LNCaP clone FGC (cell line): ENCODE data around the gene ZNF697.
"Not testable (repeated sequence)": the region's sequence is repeated elsewhere in the genome, so short reads cannot be mapped to it uniquely, and the experiment has no call there.

Source experiments
- DNase-seq: peaks from one replicate; pipeline ENCODE4 v3.0.0-alpha.2; 2011; ENCODE audit warnings: low read depth
- H3K4me3 ChIP-seq: 2 replicates; pipeline ENCODE4 v1.5.1; 2011; ENCODE audit warnings: mild to moderate bottlenecking, low read depth, low read length, control low read depth
- TF ChIP-seq, protein P1 (sequence below): IDR thresholded peaks from 2 replicates; pipeline ENCODE4 v1.5.1; 2012; ENCODE audit warnings: mild to moderate bottlenecking; ENCODE audit not compliant: control insufficient read depth, insufficient read depth; ENCODE audit errors: extremely low read depth

The ZNF697 gene

DNA sequence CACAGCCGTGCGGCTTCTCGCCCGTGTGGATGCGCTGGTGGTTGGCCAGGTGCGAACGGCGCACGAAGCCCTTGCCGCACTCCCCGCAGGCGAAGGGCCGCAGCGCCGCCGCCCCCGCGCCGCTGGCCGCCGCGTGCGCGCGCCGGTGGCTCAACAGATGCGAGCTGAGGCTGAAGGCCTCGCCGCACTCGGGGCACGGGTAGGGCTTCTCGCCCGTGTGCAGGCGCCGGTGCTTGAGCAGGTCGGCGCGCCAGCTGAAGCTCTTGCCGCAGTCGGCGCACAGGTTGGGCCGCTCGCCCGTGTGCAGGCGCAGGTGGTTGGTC is 24.9 kb downstream of the ZNF697 start:
- DNase-seq: no peak
- TF ChIP-seq, protein P1, sequence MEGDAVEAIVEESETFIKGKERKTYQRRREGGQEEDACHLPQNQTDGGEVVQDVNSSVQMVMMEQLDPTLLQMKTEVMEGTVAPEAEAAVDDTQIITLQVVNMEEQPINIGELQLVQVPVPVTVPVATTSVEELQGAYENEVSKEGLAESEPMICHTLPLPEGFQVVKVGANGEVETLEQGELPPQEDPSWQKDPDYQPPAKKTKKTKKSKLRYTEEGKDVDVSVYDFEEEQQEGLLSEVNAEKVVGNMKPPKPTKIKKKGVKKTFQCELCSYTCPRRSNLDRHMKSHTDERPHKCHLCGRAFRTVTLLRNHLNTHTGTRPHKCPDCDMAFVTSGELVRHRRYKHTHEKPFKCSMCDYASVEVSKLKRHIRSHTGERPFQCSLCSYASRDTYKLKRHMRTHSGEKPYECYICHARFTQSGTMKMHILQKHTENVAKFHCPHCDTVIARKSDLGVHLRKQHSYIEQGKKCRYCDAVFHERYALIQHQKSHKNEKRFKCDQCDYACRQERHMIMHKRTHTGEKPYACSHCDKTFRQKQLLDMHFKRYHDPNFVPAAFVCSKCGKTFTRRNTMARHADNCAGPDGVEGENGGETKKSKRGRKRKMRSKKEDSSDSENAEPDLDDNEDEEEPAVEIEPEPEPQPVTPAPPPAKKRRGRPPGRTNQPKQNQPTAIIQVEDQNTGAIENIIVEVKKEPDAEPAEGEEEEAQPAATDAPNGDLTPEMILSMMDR: no peak
- no peak overlapping the region for H3K4me3 ChIP-seq

DNA sequence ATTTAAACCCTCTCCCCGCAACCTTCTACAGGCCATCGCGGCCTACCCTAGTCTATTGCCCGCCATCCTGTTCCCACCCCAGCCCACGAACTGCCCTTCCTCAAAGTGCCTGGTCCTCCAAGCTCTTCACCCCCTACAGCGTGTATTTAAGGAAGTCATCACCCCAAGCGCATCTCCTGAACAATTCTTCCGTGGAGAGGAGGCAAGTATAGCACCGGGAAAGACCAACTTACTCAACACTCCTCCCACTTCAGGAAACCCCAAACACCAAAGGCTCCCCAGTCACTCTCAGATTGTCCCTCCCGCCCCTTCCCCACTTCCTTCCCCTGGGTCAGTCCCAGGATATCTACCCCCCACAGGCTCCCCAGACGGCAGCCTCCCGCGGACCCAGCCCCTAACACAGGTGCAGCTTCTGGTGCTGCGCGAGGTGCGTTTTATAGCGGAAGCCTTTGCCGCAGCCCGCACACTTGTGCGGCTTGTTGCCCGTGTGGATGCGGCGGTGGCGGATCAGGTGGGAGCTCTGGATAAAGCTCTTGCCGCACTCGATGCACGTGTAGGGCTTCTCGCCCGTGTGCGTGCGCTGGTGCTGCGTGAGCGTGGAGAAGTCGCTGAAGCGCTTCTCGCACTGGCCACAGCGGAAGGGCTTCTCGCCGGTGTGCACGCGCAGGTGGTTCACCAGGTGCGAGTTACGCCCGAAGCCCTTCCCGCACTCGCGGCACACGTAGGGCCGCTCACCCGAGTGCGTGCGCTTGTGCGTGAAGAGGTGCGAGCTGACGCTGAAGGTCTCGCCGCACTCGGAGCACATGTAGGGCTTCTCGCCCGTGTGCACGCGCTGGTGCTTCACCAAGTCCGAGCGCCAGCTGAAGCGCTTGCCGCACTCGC is 25.5 kb downstream of the ZNF697 start:
- TF ChIP-seq, protein P1: no peak
- no peak overlapping the region for H3K4me3 ChIP-seq
- DNase-seq: no peak

DNA sequence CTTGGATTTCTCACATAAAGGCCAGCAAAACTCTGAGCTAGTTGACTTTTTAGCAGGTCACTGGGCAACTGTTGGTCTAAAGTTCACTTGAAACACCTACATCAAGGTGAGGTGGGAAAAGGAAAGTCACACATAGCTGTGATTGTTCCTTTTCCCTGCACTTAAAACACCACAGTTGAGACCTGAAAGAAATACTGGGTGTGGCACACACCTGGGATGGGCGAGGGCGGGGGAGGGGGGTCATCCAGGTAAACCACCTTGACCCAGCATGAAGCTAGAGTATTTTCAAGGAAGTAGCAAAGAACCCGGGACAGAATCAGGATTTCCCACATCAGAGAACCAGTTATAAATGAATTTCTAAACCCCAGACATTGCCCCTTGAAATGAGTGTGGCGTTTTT is 26.4 kb downstream of the ZNF697 start:
- no peak for DNase-seq
- TF ChIP-seq, protein P1: no peak
- no peak overlapping the region for H3K4me3 ChIP-seq

DNA sequence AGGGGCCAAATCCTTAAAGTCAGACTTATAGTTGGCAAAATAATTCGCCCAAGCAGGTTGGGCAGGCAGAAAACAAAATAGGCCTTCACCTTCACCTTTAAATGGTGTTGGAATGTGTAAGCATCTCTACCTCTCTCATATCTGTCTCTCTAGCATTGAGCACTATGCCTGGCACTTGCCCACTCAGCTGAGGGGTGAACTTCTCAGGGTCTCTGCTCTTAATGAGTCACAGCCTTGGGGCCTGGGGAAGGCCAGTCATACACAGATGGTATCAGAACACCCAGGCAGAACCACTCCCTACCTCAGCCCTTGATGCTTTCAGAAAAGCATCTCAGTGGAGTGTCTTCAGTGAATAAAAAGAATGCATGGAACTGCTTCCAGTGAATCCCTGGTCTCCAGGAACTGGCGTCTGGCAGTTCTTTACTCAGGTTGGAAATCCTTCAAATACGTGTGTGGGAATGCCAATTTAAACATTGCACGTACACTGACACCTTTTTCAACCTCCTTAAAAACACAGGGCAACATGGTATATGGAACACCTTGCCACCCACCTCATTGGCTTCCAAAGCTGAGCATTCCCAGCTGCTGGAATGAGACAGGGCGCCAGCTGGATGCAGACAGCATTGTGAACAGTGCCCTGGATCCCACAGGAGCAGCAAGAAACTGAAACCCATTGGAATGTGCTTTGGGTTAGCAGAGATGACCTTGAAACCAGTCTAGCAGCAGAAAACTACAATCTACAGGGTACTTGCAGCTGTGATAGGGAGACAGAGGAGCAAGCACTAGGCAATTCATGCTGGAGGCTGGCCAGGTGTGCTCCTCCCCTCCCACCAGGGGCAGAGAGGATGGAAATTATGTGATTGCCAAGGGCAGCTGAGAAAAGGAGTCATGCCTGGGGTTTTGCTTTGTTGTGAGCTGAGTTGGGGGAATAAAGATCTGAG is 30.0 kb downstream of the ZNF697 start:
- DNase-seq: peak; percentile 92
- H3K4me3 ChIP-seq: no peak overlapping the region
- TF ChIP-seq, protein P1: no peak

DNA sequence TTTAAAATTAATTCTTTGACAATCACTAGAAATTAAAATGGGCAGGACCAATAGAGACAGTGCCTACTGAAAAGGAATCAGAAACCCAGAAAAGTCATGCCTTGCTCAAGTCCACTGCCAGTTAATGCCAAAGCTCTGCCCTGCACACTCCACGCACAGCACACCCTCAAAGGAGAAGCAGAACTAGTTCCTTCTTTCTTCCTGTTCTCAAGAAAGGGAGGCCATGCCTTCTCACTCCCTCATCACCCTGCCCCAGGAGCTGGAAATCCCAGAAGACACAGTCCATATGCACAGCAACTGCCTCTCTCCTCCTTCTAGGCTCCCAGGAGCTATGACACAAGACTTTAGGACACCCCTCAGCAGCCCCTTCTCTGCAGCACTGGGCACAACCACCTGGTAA is 31.3 kb downstream of the ZNF697 start:
- not testable (repeated sequence) for H3K4me3 ChIP-seq, DNase-seq

DNA sequence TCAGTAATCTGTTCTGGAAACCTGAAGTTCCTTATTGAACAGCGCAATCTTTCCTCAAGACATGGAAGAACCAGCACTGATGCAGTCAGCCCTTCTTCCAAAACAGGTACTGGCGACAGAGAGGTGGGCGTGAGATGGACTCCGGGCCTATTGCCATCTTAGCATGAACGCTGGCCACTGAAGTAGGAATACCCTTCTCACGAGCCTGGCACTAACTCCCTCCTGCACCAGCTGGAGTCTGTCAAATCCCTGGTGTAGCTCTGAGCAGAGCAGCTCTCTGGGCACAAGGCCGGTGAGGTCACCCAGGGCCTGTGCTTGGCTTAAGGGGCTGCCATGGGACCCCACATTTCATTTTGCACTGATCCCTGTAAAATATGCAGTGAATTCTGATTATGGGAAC is 33.0 kb downstream of the ZNF697 start:
- H3K4me3 ChIP-seq, DNase-seq: not testable (repeated sequence)

DNA sequence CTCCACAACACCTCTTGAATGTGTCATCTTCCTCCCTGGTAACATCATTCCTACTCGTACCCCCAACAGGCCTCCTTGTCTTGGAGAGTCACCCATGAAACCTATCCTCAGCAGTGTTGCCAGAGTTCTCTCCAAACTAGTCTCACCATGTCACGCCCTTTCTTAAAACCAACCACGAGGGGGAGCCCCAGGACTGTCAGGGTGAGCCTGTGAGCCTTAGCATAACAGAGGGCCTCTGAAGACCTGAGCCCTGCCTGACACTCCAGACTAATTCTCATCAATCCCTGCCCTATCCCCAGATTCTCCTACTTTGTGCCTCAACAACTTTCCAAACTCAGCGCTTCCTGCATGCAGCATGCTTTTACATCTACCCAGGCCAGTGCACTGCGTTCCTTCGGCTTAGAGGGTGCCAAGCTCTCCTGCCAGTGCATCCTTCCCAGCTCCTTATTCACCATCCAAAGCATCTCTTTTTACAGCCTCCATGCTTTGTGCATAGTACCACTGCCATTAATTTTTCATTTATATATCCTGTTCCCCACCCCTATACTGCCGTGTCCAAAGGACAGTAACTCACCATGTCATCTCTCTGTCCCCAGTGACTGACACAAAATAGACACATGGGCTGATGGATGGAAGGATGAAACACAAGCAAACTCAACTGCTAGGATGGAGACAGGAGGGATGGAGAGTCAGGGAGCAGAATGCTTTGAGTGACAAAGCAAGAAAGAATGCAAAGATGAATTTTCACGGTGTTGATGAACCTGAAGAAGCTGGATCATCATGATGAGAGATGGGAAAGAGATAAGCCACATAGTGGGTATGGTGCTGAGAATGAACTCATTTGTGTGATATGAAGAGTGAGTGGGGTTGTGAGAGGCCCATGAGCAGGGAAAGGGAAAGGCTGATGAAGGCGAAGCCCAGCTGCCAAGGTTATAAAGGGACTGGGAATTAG is 34.0 kb downstream of the ZNF697 start:
- peak; percentile 68 for DNase-seq
- TF ChIP-seq, protein P1: peak; percentile 85

More for the DNA sequence above, 34.0 kb downstream of the ZNF697 start:
- H3K4me3 ChIP-seq: no peak overlapping the region
